Right atrium auricular region (tissue), 2 donors: ENCODE data around the gene GOLGA6L7. TPM values are rescaled to one million over a fixed set of nuclear protein-coding genes. Genes with fewer than 3 reads are reported as not detected.

Source experiments
- DNase-seq: peaks from one replicate; pipeline ENCODE4 v3.0.0-alpha.2; 2019; ENCODE audit warnings: low spot score
- H3K27ac ChIP-seq, 2 donors: fragments of 200-600 bp; sonication (generic); 1 replicate in 1 of 2; 2 replicates in 1 of 2; pipeline ENCODE4 v1.5.1; 2016 to 2019
- H3K27me3 ChIP-seq, 2 donors: fragments of 200-600 bp; sonication (generic); one replicate each; pipeline versions ENCODE4 v1.5.1 to v1.6.0; 2017 to 2019
- H3K36me3 ChIP-seq: fragments of 200-600 bp; sonication (generic); one replicate; pipeline ENCODE4 v1.5.1; 2016
- H3K4me1 ChIP-seq, 2 donors: fragments of 200-600 bp; sonication (generic); one replicate each; pipeline versions ENCODE4 v1.5.1 to v1.6.0; 2017 to 2019
- H3K4me3 ChIP-seq, 2 donors: fragments of 200-600 bp; sonication (generic); 1 replicate in 1 of 2; 2 replicates in 1 of 2; pipeline ENCODE4 v1.5.1; 2017 to 2019; ENCODE audit warnings: mild to moderate bottlenecking in 1 of 2, moderate library complexity in 1 of 2
- H3K9me3 ChIP-seq, 2 donors: fragments of 200-600 bp; sonication (generic); one replicate each; pipeline ENCODE4 v1.5.1; 2019
- total RNA-seq, 2 donors: library from RNA; depleted of rRNA; stranded (reverse); fragments of >200 nt; gene quantifications; one replicate each; pipeline ENCODE4 v1.1.0, GENCODE V29; 2016
- TF ChIP-seq, protein P1 (sequence below), 2 donors: fragments of 200-600 bp; sonication (generic); IDR thresholded peaks; one replicate each; pipeline ENCODE4 v1.5.1; 2019; ENCODE audit warnings: antibody characterized with exemption in 2 of 2

The GOLGA6L7 gene
- total RNA-seq, 2 donors from 2014 or later = not detected

DNA sequence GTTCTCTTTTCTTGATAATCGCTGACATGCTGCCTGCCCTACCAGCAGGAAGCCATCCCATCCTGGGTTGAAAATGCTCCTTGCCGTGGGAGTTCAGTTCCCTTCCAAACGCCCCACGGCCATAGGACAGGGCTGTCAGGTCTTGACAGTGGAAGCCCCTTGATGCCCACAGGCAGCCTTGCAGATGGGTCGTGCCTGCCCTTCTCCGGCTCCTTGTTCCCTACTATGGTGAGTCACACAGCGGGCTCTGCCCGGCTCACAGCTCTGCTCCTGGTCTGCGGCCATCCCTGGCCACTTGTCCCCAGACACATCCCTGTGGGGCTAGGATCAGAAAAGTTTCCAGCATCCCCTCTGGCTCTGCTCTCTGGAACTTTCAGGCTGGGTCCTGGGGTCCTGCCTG is 31.1 kb upstream of the GOLGA6L7 start:
- no peaks in the 10 kb centered on the region for H3K9me3 ChIP-seq
- TF ChIP-seq, protein P1, sequence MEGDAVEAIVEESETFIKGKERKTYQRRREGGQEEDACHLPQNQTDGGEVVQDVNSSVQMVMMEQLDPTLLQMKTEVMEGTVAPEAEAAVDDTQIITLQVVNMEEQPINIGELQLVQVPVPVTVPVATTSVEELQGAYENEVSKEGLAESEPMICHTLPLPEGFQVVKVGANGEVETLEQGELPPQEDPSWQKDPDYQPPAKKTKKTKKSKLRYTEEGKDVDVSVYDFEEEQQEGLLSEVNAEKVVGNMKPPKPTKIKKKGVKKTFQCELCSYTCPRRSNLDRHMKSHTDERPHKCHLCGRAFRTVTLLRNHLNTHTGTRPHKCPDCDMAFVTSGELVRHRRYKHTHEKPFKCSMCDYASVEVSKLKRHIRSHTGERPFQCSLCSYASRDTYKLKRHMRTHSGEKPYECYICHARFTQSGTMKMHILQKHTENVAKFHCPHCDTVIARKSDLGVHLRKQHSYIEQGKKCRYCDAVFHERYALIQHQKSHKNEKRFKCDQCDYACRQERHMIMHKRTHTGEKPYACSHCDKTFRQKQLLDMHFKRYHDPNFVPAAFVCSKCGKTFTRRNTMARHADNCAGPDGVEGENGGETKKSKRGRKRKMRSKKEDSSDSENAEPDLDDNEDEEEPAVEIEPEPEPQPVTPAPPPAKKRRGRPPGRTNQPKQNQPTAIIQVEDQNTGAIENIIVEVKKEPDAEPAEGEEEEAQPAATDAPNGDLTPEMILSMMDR (IDR thresholded peaks at IDR 0.05) = no peak
- no peak for DNase-seq
- H3K4me3 ChIP-seq = no peak overlapping the region
- H3K36me3 ChIP-seq = no peaks in the 10 kb centered on the region
- H3K4me1 ChIP-seq = no peaks in the 10 kb centered on the region
- no peaks in the 10 kb centered on the region for H3K27me3 ChIP-seq
- no peak overlapping the region for H3K27ac ChIP-seq

DNA sequence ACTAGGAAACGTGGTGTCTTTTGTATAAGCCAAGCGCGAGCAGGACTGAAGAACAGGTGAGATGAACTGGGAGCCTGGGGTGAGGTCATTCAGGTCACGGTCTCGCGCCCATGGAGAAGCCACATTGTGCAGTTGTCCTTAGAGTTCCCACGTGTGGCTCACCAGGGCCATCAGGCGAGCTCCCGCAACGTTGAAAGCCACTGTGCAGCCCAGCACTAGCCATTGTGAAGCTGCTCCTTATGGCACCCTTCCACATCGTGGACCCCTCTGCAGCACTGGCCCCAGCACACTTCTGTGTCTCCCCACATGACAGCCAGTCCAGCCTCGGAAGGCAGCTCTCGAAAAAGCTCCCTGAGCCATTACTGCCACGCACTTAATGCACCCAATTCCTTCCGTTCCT is 29.8 kb upstream of the GOLGA6L7 start:
- DNase-seq = no peak
- no peak overlapping the region for H3K4me3 ChIP-seq
- TF ChIP-seq, protein P1 (IDR thresholded peaks at IDR 0.05) = no peak

DNA sequence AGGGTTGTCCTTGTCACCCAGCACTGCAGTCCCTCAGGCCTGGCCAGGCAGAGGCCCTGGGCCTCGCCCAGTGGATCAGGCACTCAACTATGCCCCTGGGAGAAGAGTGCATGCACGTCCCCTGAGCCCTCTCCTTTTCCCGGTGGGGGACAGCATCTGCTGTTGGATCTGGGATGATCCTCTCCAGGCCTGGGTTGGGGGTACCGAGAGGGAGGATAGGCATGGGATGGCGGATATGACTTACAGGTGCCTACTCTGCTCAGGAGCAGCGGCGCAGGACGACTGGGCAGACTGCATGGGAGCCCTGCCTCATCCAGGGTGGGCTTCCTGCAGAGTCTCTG is 28.4 kb upstream of the GOLGA6L7 start:
- no peaks in the 10 kb centered on the region for H3K9me3 ChIP-seq
- no peaks in the 10 kb centered on the region for H3K4me1 ChIP-seq
- H3K27me3 ChIP-seq = no peaks in the 10 kb centered on the region
- DNase-seq = no peak
- TF ChIP-seq, protein P1 (IDR thresholded peaks at IDR 0.05) = no peak
- no peak overlapping the region for H3K4me3 ChIP-seq
- no peak overlapping the region for H3K27ac ChIP-seq
- no peaks in the 10 kb centered on the region for H3K36me3 ChIP-seq

More for the DNA sequence above, 29.8 kb upstream of the GOLGA6L7 start:
- H3K9me3 ChIP-seq = no peaks in the 10 kb centered on the region
- no peaks in the 10 kb centered on the region for H3K27me3 ChIP-seq
- no peaks in the 10 kb centered on the region for H3K4me1 ChIP-seq
- H3K27ac ChIP-seq = no peak overlapping the region
- H3K36me3 ChIP-seq = no peaks in the 10 kb centered on the region

DNA sequence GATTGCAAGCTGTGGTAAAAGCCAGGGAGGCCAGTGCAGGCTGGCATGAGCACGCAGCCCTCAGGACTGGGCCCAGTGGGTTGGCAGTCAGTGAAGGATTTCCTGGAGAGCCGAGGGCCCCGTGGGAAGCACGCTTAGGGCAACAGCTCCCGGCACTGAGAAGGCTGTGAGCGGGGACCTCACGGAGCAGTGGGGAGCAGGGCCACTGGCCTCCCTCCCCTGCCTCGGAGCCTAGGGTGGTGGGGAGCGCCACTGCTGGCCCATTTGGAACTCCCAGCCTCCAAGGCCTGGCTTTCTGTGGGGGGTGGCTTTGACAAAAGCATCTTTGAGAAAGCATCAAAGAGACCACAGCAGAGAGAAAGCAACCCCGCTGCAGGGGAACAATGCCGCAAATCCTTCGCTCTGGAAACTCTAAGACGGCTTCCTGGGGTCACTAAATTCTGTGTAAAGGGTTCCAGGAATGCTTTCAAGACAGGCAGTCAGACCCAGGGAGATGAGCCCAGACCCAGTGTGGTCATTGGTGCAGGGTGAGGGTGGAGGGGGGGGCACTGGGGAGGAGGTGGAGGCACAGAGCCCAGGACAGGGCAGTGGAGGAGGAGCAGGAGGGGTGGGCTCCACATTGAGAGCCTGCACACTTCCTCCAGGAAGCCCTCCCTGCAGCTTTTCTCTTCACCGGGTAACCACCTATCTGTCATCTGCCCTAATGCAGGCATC is 27.8 kb upstream of the GOLGA6L7 start:
- Histone ChIP-seq H3K9me3 (no peaks in the 10 kb centered on the region), H3K4me3 (no peak overlapping the region), H3K27ac (no peak overlapping the region), H3K4me1 (no peaks in the 10 kb centered on the region), H3K27me3 (no peaks in the 10 kb centered on the region), H3K36me3 (no peaks in the 10 kb centered on the region)
- TF ChIP-seq, protein P1 (IDR thresholded peaks at IDR 0.05) = no peak
- no peak for DNase-seq

DNA sequence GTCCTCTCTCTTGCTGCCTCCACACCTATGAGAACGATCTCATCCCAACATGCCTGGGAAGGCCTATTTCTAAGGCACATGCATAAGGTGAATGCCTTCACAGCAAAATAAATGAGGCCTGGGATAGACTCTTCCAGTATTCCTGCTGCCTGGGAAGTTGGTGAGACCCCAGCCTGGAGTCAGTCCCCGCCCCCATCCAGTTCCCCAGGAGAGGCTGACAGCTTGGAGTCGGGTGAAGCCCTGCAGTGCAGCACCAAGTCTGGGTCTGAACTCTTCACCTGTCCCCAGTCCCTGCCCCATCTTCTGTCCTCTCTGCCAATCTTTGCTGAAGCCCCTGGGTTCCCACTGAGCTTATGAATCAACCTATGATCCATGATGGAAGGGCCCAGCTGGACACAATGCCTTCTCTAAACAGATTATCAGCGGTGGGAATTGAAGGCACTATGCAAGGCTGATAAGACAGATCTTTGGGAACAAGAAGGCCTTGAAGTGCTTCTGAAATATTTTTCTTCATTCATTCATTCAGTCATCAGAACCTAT is 27.1 kb upstream of the GOLGA6L7 start:
- H3K9me3 ChIP-seq = no peaks in the 10 kb centered on the region

More for the DNA sequence above, 27.1 kb upstream of the GOLGA6L7 start:
- Histone ChIP-seq H3K36me3 (no peaks in the 10 kb centered on the region), H3K4me3 (no peak overlapping the region), H3K4me1 (no peaks in the 10 kb centered on the region), H3K27me3 (no peaks in the 10 kb centered on the region), H3K27ac (no peak overlapping the region)
- no peak for DNase-seq
- TF ChIP-seq, protein P1 (IDR thresholded peaks at IDR 0.05) = no peak
